GM19395 (cell line): ENCODE measurements around the gene PARD3.

Source experiments
- ATAC-seq: cut with Tn5 transposase; IDR thresholded peaks from one replicate; pipeline ENCODE4 v1.9.1; 2021; ENCODE audit warnings: mild to moderate bottlenecking, moderate library complexity; ENCODE audit not compliant: unreplicated experiment

Gene PARD3

DNA sequence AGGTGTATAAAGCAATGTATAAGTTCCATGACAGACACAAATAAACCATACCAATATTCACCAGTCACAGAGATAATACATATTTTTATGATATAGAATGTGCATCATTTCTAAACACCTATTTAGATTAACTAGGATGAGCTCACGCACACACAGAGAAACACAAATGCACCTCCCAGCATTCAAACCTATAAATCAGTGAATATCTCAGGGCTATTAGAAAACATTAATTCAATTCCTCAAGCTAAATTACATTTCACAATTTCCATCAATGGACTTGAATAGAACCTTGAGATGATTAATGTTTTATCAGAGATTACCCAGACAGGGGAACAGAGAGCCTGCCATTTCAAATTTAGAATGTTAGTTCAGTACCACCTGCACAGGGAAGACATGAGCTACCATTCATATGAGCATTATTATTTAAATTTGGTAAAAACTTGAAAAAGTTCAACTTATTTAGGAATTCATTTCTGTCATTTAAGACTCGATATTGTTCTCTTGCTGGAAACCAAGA, 221.7 kb downstream of the PARD3 start:
- ATAC-seq, result no peak

DNA sequence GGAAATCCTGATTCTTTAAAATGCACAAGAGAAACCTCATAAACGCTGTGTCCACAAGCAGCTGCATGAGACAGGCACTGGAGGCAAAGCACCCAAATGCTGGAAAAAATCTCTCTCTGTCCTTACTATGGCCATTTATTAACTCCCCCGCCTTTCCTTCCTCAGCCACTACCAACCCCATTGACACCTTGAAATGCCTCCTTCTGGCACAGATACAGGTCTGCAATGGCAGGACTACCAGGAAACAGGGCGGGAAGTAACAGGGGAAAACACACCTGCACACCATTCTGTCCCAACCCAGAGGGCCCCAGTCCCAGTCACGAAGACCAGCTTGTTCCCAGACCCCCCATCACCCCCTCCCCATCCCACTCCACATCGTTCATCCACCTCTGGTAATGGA, 224.3 kb downstream of the PARD3 start:
- ATAC-seq, result no peak

DNA sequence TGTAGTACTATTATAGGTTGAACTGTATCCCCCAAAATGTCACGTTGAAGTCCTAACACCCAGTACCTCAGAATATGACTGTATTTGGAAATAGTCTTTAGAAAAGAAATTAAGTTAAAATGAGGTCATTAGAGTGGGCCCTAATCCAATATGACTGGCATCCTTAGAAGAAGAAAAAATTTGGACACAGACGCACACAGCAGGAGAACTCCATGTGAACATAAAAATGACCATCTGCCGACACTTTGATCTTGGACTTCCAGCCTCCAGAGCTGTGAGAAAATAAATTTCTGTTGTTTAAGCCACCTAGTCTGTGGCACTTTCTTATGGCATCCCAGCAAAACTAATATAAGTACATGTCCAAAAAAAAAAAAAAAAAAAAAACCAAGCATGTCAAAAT, 225.8 kb downstream of the PARD3 start:
- no peak for ATAC-seq

DNA sequence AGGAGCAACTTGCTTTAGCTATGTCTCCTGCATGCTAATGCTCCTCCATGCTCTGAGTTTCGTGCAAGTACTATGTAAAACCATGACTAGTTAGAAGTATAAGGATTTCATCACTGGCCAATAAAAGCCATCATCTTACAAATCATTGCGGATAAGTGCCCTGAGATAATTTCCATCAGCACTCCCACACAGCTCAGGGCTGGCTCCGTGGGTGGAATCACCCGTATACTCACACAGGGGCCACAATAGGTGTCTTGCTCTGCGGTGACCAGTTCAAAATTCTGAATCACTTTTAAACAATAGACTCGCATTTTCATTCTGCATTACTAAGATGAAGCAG, 227.4 kb downstream of the PARD3 start:
- ATAC-seq, result no peak

DNA sequence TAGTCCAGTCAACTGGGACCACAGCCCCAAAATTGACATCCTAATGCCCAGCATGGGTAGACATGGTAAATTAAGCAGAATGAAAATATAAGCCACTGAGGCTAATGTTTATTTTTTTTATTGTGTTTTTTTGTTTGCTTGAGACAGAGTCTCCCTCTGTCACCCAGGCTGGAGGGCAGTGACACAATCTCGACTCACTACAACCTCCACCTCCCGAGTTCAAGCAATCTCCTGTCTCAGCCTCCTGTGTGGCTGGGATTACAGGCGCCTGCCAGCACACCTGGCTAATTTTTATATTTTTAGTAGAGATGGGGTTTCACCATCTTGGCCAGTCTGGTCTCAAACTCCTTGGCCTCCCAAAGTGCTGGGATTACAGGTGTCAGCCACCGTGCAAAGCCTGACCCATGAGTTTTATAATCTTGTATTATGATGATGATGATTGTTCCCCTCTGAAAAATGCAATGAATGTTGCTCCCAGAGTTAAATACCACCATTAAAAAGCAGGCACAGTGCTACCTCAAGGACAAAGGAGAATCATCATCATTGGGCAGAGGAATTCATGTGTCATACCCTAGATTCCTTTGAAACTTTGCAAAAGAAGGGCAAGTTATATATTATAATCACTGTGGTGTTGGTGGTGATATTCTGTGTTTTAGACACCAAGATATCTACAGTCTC, 228.0 kb downstream of the PARD3 start:
- no peak for ATAC-seq

DNA sequence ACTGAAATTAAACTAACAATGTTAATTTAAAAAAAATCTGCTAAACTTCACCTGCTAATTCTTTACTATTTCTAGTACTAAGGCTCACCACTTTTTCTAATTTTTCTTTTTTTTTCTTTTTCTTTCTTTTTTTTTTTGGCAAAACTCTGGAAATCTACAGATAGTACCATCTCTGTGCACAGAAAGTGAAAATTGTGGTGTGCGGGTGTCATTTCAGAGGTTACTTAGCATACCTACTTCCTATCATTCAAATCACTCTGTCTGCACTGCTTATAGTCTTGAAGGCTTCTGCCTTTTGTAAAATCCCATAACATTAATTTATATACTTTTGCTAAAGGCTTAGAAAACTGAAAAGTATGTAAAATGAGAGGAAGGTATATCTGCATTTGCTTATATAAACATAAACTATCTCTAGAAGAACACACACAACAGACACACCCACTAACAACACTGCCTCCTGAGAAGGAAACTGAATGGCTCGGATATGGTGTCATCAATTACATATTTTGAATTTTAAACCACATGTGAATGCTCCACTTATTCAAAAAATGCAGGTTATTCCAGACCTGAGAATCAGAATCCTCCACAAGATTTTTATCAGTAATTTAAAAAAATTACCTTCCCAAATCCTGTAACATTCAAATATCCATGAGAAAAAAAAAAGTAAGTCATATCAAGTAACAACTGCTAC, 229.5 kb downstream of the PARD3 start:
- no peak for ATAC-seq

DNA sequence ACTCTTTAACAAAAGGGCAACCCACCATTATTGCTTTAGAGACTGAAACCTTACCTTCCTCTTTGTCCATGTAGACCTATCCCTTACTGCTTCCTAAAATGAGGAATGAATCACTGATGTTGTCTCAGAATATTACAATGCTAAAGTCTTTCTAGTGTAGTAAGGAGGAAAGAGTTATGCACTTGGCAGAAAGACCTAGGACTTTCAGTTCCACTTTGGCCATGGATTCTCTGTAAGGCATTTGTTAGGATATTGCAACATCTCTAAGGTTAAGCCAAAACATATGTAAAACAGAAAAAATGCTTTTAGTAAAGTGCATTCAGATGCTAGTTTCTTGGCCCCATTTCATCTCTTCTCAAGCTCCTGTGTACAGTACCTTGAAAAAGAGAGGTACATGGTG, 230.9 kb downstream of the PARD3 start:
- ATAC-seq, result no peak

DNA sequence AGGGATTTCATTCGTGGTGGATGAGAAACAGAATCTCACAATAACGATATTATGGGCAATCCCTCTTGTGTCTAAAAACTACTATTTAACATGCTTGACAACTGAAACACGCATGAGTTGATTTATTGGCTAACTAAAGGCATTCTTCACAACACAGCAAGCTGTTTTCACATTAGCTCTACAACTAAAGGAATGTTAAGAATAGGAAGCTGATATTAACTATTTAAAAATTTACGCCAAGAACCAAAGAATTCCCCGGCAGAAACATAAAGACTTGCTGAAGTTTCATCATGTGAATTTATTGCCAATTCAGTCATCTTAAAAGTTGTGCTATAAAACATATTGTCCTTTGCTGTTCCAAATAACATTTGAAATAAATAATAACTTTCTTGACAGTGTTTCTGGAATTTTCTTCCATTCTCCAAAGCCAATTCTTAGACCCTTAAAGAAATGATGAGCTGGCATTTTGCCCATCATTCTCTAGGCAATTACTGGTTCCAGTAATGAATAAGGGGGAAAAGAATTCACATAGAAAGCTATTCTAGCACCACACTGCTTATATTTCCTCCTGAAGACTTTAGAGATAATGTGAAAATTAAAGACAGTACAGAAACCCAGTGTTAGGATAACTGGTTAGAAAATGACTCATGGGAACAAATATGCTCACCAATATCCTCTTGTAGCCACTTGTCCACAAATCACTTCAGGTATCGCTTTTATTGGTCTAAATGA, 233.1 kb downstream of the PARD3 start:
- no peak for ATAC-seq

DNA sequence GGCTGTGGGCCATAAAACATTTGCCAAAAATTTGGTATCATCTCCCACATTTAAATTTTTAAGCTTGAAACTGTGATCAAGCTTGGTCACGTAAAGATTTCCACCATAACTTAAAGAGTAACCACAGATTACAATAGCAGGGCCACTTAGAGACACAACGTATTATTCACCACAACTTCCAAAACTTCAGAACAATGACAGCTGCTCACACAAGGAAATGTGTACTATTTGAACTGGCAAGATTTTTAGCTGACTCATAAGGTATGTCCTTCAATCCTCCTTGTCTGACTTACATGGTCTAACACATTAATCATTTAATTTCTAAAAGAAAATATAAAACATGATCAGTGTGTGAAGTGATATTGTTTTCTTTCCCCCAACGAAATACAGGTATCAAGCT, 234.5 kb downstream of the PARD3 start:
- no peak for ATAC-seq

DNA sequence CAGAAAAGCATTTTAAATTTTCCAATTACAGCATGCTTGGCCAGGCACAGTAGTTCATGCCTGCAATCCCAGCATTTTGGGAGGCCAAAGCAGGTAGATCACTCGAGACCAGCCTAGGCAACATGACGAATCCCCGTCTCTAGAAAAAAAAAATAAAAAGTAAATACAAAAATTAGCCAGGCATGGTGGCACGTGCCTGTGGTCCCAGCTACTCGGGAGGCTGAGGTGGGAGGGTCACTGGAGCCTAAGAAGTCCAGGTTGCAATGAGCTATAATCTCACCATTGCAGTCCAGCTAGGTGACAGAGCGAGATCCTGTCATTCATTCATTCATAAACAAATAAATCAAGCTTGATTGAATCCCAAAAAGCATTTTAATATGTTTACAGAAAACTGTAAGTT, 234.9 kb downstream of the PARD3 start:
- no peak for ATAC-seq

DNA sequence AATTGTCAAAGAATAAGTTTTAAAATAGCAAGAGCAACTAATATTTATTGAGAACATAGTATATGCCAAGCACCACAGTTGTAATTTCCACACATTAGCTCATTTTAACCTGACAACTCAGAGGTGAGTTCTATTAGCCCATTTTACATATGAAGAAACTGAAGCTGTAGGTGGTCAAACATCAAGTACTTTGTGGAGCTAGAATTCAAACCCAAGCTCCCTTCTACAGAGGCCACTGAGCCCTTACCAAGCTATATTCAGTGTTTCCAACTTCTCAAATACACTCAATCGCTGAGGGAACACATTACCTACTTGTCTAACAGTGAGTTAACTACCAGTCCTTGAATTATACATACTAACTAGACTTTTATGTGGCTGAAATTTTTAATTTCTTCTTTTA, 236.6 kb downstream of the PARD3 start:
- ATAC-seq, result no peak

DNA sequence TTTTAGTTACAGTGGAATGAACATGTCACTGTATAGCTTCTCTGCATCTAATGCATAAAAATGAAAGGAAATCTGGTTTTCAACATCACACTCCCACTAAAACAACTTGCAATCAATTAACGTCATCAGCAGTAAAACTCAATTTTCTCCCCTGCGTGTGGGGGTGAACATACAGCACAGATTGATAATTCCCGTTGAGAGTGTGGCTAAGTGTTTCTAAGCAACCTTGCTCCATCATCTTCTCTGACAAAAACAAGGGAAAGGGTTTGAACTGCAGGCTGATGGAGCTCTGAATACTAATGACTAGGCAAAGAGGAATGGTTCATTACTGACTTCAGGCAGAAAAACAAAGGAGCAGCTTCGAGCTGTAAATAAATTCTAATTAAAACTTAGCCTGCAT, 238.3 kb downstream of the PARD3 start:
- ATAC-seq, result no peak

DNA sequence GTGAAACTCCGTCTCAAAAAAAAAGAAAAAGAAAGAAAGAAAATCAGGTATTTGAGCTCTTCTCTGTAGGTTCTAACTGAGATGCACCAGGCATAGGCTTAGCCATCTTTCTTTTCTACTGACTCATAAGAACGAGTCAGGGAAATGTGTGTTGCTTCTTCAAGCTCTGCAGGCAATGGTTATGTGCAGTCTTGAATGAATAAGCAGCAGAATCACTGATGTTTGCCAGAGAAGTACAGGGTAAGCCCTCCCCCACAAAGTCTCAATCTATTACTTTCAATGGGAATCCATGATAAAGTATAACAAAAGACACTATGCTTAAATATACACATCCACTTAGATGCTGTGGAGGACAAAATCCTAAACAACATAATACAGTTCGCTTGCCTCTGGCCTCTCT, 239.2 kb downstream of the PARD3 start:
- ATAC-seq, result no peak

DNA sequence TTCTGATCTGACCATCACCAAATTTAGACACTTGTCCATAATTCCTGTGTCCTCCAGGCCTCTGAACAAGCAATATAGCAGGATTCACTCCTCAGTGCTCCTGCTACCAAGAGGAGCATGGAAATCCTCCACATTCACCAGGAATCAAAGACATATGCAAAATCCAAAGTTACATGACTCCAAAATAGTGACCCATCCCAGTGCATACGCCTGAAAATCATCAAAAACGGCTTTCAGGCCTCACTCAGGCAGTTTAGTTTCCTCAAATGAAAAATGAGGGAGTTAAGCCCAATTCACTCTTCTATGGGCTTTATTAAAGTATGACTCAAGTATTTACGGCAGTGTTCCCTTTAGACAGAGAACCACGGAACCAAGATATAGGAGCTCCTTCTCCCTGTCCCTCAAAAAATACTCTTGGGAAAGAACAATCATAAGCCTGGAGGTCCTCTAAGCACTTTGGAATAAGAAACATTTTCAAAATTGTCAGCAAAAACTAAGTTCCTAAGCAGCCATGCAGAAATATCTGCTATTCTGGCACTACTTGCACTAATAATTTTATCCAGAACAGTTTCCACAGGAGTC, 240.7 kb downstream of the PARD3 start:
- ATAC-seq, result no peak

DNA sequence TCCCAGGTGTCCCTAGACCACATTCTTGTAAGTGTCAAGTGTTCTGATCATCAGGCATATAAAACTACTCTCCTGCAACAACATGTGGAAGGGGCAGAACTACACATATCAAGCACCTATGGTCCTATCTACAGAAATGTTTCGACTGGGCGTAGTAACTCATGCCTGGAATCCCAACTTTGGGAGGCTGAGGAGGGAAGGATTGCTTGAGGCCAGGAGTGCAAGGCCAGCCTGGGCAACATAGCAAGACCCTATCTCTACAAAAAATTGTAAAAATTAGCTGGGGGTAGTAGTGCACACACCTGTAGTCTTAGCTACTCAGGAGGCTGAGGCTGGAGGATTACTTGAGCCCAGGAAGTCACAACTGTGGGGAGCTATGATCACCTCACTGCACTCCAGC, 244.2 kb downstream of the PARD3 start:
- ATAC-seq, result no peak

DNA sequence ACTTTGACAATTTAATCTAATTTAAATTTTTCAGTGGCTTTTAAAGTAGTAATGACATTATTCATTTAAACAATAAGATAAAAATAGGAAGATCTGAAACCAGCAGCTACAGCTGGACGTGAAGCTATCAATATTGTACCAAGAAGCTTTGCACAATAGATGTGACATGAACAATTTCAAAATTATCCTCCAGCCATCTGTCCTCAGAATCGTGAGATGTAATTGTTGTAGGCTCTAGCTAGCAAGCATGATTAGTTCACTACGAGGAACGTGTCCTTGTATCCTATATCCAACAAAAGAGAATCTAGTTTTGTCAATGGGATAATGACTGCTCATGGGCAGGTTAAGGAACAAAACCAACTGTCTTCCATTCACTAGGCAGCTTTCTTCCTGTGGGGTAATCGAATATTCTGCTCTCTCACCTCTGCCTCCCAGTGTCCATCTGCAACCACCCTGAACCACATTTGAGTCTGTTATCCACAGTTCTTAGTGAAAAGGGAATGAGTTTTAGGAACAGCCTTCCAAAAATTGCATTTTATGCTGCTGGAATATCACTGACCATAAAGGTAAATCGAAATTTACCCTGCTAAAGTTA, 247.3 kb downstream of the PARD3 start:
- no peak for ATAC-seq

DNA sequence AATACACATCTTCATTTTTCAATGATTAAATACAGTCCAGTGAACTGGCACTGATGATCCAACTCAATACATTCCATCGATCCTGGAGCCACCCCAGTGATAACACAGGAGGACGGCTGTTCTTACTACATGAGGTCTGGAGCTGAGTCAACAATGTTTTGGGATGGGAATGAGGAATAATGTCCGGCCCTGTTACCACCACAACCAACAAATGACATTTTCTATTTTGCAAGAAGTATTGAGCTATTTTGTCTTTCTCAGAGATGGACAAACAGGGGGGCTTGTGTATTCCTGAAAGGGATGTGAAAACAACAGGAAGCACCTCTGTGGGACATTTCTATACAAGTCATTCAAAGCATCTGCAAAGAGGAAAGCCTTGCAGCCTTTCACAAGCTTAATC, 249.2 kb downstream of the PARD3 start:
- no peak for ATAC-seq

DNA sequence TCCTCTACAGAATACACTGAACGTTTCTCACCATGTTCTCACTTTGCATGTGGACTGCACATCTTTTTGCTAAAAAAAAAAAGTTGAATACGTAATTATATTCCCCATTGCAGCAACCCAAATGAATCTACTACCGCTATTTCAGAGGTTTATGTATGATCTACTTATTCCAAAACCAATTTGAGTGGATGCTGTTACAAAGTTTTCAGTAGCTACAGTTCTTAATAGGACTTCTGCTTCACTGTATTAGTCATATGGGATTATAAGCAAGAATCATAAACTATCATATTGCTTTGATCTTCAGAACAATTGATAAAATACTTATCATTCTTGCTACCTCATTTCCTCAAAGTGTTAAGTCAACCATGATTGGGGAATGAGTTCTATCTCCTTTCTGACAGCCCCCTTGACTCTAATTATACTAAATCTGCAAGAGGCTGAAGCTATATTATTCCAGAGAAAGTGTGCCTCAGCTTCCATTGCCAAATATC, 257.0 kb downstream of the PARD3 start:
- ATAC-seq, result no peak

DNA sequence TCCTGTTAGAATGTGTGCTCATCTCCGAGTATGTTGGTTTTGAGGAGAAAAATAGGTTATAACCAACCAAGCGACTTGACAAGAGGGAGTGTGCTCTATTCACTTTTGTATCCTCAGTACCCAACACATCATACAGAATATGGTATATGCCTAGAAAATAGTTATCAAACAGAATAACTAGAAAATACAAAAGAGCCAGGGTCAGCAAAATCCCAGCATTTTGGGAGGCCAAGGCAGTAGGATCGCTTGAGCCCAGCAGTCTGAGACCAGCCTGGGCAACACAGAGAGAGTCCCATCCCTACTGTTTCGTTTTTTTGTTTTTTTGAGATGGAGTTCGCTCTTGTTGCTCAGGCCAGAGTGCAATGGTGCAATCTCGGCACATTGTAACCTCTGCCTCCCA, 257.9 kb downstream of the PARD3 start:
- ATAC-seq, result no peak

DNA sequence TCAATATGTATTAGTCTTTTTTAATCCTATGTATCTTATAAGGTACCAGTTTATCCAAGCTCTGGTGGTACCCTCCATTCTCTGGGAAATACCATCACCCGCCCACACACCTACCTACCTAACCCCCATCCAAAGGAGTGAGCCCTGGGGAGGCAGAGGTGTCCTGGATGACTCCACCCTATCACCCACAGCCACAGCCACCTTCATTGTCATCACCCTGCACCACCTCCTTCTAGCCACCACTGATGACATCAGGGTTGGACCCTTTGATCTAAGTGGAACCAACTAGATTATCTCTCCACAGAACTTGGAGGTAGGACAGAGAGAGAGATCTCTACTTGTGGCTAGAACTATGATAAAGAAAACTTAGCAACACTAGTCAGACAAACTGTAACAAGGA, 259.4 kb downstream of the PARD3 start:
- ATAC-seq, result no peak

DNA sequence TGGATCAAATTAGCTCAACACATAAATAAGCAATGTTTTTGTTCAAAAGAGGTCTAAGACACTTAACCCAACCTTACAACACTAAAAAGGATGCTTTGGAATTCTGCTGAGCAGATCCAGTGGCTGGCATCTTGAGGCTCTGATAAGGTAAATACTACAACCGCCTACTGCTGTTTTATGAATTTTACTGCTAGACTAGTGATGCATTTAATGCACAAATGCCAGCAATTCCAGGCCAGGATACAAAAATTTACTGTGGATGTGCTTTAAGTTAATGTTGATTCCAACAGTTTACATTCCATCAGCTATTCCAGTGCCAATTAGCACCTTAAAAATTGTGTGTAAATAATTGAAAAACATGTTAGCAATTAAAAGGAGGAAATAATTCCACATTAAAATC, 261.3 kb downstream of the PARD3 start:
- ATAC-seq, result no peak
